ENCODE measurements around the gene PTP4A2.

- TF ChIP-seq CTCF (IDR thresholded peaks at IDR 0.05; ENCODE audit: insufficient read depth, low read depth, low read length): no peak
- no peak for TF ChIP-seq EZH2 (IDR thresholded peaks at IDR 0.05; ENCODE audit: insufficient read depth, low read length)
Observed at GRCh38 chr1:31865728-31866449, 72.3 kb downstream of the PTP4A2 start.
